GM12864 (cell line): Measurements from ENCODE around the gene TNNI3K.
A peak's percentile ranks its signal among the peaks of the same experiment; 100 is the strongest.

ENCODE experiments used
- DNase-seq: peaks from one replicate; pipeline ENCODE4 v3.0.0-alpha.2; 2011; ENCODE audit warnings: low read depth
- H3K4me3 ChIP-seq: 2 replicates; pipeline ENCODE4 v1.5.1; 2011; ENCODE audit warnings: mild to moderate bottlenecking, low read depth, low read length, control low read depth
- CTCF ChIP-seq: IDR thresholded peaks from 2 replicates; pipeline ENCODE4 v1.5.1; 2011; ENCODE audit warnings: low read depth, mild to moderate bottlenecking, moderate library complexity, low read length, control low read depth, inconsistent platforms; ENCODE audit errors: missing control alignments

TNNI3K gene

GRCh38 chr1:74496669-74497068 lies 261.5 kb downstream of the TNNI3K start:
- no peak overlapping the region for H3K4me3 ChIP-seq
- TF ChIP-seq CTCF = no peak
- DNase-seq = no peak

- H3K4me3 ChIP-seq = no peak overlapping the region
- no peak for TF ChIP-seq CTCF
- no peak for DNase-seq
Observed at GRCh38 chr1:74498901-74499300, 263.7 kb downstream of the TNNI3K start.

- no peak overlapping the region for H3K4me3 ChIP-seq
- TF ChIP-seq CTCF = no peak
- no peak for DNase-seq
Observed at GRCh38 chr1:74502432-74502831, 267.2 kb downstream of the TNNI3K start.

- H3K4me3 ChIP-seq = no peak overlapping the region
- no peak for TF ChIP-seq CTCF
- no peak for DNase-seq
Observed at GRCh38 chr1:74502858-74503257, 267.7 kb downstream of the TNNI3K start.

GRCh38 chr1:74504125-74504932 lies 269.1 kb downstream of the TNNI3K start:
- peak; percentile 93 for TF ChIP-seq CTCF
- H3K4me3 ChIP-seq = no peak overlapping the region
- peak; percentile 24 for DNase-seq

GRCh38 chr1:74504933-74505512 lies 269.8 kb downstream of the TNNI3K start:
- DNase-seq = no peak
- no peak overlapping the region for H3K4me3 ChIP-seq
- no peak for TF ChIP-seq CTCF
